Stomach smooth muscle (tissue), 2 donors: ENCODE measurements around the gene MBLAC1.
A peak's percentile ranks its signal among the peaks of the same experiment; 100 is the strongest.
"Not testable (repeated sequence)": the region's sequence is repeated elsewhere in the genome, so short reads cannot be mapped to it uniquely, and the experiment has no call there.

Experiments used
- H3K27ac ChIP-seq: one replicate; pipeline ENCODE4 v1.7.0; 2013; ENCODE audit warnings: mild to moderate bottlenecking, low read length, inconsistent platforms
- H3K27me3 ChIP-seq, 2 donors: one replicate each; pipeline ENCODE4 v1.7.0; 2013; ENCODE audit warnings: low read length in 2 of 2; ENCODE audit not compliant: insufficient read depth in 2 of 2, control insufficient read depth in 1 of 2
- H3K36me3 ChIP-seq, 2 donors: one replicate each; pipeline ENCODE4 v1.7.0; 2013; ENCODE audit warnings: low read length in 2 of 2; ENCODE audit not compliant: control insufficient read depth in 2 of 2, insufficient read depth in 2 of 2
- H3K4me1 ChIP-seq: one replicate; pipeline ENCODE4 v1.7.0; 2013; ENCODE audit warnings: low read length; ENCODE audit not compliant: control insufficient read depth, insufficient read depth
- H3K4me3 ChIP-seq, 2 donors: one replicate each; pipeline ENCODE4 v1.7.0; 2013; ENCODE audit warnings: low read length in 2 of 2
- H3K9ac ChIP-seq, 2 donors: one replicate each; pipeline ENCODE4 v1.7.0; 2013; ENCODE audit warnings: low read length in 2 of 2, mild to moderate bottlenecking in 1 of 2
- H3K9me3 ChIP-seq, 2 donors: one replicate each; pipeline ENCODE4 v1.7.0; 2013; ENCODE audit warnings: low read length in 2 of 2; ENCODE audit not compliant: control insufficient read depth in 2 of 2
- donor health status: healthy.
- donor health status: Pancreatic carcinoma.

The MBLAC1 gene

GRCh38 chr7:100124301-100125230, 2.2 kb upstream of the MBLAC1 start:
- Histone ChIP-seq H3K4me1 (peaks cover 41% of the 10 kb centered on the region), H3K36me3 (peaks cover 2 to 7% of the 10 kb centered on the region in 2 donors), H3K27me3 (no peaks in the 10 kb centered on the region), H3K9ac (no peak overlapping the region), H3K9me3 (no peaks in the 10 kb centered on the region), H3K4me3 (no peak overlapping the region), H3K27ac (no peak overlapping the region)

DNA sequence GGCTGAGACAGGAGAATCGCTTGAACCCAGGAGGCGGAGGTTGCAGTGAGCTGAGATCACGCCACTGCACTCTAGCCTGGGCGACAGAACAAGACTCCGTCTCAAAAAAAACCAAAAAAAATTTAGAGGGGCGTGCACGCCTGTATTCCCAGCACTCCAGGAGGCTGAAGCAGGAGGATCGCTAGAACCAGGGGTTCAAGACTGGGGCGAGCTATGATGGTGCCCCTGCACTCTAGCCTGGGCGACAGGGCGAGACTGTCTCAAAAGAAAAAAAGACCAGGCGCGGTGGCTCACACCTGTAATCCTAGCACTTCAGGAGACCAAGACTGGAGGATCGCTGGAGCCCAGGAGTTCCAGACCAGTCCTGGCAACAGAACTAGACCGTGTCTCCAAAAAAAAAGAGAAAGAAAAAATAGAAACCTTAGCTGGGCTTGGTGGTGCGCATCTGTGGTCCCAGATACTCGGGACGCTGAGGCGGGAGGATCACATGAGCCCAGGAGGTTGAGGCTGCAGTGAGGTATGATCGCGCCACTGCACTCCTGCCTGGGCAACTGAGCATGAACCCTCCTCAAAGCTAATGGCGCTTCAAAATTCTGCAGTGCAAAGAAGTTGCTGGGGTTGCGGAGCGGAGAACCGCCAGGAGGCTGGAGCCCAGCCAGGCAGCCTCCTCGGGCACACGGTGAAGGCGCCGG, 382 bp upstream of the MBLAC1 start:
- peak overlapping the region; percentile 97 for H3K27ac ChIP-seq
- H3K9ac ChIP-seq: peak overlapping the region; percentile 95 to 97
- no peaks in the 10 kb centered on the region for H3K27me3 ChIP-seq
- no peaks in the 10 kb centered on the region for H3K9me3 ChIP-seq
- peaks cover 2 to 7% of the 10 kb centered on the region in 2 donors for H3K36me3 ChIP-seq
- peak overlapping the region; percentile 94 to 96 for H3K4me3 ChIP-seq
- H3K4me1 ChIP-seq: peaks cover 36% of the 10 kb centered on the region

- H3K27me3 ChIP-seq: no peaks in the 10 kb centered on the region
- H3K4me3 ChIP-seq: peak overlapping the region; percentile 94 to 96
- H3K36me3 ChIP-seq: peaks cover 0 to 7% of the 10 kb centered on the region in 2 donors
- H3K27ac ChIP-seq: peak overlapping the region; percentile 97
- peak overlapping the region; percentile 95 to 97 for H3K9ac ChIP-seq
- peaks cover 29% of the 10 kb centered on the region for H3K4me1 ChIP-seq
- H3K9me3 ChIP-seq: no peaks in the 10 kb centered on the region
Measured at GRCh38 chr7:100127866-100128636, 1.3 kb downstream of the MBLAC1 start.

GRCh38 chr7:100128637-100128963, 1.8 kb downstream of the MBLAC1 start:
- Histone ChIP-seq H3K4me1 (peaks cover 29% of the 10 kb centered on the region), H3K36me3 (peaks cover 0 to 7% of the 10 kb centered on the region in 2 donors), H3K27ac (no peak overlapping the region), H3K9ac (peak overlapping the region in 1 of 2 donors; percentile 29), H3K9me3 (no peaks in the 10 kb centered on the region), H3K4me3 (peak overlapping the region in 1 of 2 donors; percentile 94), H3K27me3 (no peaks in the 10 kb centered on the region)

- not testable (repeated sequence) for H3K9me3 ChIP-seq, H3K4me3 ChIP-seq, H3K27ac ChIP-seq, H3K36me3 ChIP-seq, H3K9ac ChIP-seq, H3K27me3 ChIP-seq
- H3K4me1 ChIP-seq: peaks cover 29% of the 10 kb centered on the region
Measured at GRCh38 chr7:100130220-100130607, 3.4 kb downstream of the MBLAC1 start.

DNA sequence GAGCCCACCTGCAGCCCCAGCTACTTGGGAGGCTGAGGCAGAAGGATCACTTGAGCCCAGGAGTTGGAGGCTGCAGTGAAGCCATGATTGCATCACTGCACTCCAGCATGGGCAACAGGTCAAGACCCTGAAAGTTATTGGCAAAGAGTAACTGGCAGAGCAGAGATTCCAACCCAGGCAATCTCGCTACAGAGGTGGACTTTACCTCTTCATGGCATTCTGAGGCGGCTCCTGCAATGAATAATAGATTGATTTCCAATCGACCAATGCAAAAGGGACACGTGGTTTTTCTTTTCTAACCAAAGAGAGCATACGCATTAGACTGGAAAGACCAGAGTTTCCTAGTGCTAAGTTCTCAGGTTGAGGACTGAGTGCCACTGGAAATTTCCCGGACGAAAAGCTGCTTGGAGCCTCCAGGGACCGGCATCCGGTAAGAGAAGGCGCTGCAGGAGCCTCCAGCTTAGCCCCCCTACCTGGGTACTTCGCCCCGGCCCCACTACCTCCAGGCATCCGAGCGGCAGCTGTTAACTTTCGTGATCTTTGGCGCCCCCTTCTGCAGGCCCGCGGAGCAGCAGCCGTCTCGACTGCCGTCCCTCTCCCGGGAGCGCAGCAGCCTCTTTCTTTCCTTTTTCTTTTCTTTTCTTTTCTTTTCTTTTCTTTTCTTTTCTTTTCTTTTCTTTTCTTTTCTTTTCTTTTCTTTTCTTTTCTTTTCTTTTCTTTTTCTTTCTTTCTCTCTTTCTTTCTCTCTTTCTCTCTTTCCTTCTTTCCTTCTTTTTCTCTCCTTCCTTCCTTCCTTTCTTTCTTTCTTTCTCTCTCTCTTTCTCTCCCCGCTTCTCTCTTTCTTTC, 4.1 kb downstream of the MBLAC1 start:
- Histone ChIP-seq H3K9me3 (no peaks in the 10 kb centered on the region), H3K4me1 (peaks cover 24% of the 10 kb centered on the region), H3K9ac (peak overlapping the region; percentile 36 to 57), H3K27ac (no peak overlapping the region), H3K4me3 (peak overlapping the region; percentile 44 to 46), H3K36me3 (no peaks in the 10 kb centered on the region), H3K27me3 (no peaks in the 10 kb centered on the region)

DNA sequence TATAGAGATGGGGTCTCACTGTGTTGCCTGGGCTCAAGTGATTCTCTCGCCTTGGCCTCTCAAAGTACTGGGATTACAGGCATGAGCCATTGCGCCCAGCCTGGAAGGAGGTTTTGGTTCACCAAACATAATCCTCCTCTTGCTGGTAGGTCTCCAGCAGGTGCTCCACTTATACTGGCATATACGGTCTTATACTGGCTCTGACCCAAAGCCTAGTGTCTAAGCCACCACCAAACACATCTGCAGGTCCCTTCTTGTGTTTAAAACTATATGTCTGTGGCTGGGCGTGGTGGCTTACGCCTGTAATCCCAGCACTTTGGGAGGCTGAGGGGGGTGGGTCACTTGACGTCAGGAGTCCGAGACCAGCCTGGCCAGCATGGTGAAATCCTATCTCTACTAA, 5.4 kb downstream of the MBLAC1 start:
- no peak overlapping the region for H3K9ac ChIP-seq
- no peaks in the 10 kb centered on the region for H3K27me3 ChIP-seq
- H3K4me1 ChIP-seq: peaks cover 17% of the 10 kb centered on the region
- H3K9me3 ChIP-seq: no peaks in the 10 kb centered on the region
- H3K4me3 ChIP-seq: no peak overlapping the region
- no peaks in the 10 kb centered on the region for H3K36me3 ChIP-seq
- H3K27ac ChIP-seq: no peak overlapping the region

- Histone ChIP-seq H3K36me3 (no peaks in the 10 kb centered on the region), H3K9ac (no peak overlapping the region), H3K27me3 (no peaks in the 10 kb centered on the region), H3K4me1 (peaks cover 12% of the 10 kb centered on the region), H3K9me3 (no peaks in the 10 kb centered on the region), H3K27ac (no peak overlapping the region), H3K4me3 (no peak overlapping the region)
Measured at GRCh38 chr7:100132697-100133151, 6.0 kb downstream of the MBLAC1 start.

DNA sequence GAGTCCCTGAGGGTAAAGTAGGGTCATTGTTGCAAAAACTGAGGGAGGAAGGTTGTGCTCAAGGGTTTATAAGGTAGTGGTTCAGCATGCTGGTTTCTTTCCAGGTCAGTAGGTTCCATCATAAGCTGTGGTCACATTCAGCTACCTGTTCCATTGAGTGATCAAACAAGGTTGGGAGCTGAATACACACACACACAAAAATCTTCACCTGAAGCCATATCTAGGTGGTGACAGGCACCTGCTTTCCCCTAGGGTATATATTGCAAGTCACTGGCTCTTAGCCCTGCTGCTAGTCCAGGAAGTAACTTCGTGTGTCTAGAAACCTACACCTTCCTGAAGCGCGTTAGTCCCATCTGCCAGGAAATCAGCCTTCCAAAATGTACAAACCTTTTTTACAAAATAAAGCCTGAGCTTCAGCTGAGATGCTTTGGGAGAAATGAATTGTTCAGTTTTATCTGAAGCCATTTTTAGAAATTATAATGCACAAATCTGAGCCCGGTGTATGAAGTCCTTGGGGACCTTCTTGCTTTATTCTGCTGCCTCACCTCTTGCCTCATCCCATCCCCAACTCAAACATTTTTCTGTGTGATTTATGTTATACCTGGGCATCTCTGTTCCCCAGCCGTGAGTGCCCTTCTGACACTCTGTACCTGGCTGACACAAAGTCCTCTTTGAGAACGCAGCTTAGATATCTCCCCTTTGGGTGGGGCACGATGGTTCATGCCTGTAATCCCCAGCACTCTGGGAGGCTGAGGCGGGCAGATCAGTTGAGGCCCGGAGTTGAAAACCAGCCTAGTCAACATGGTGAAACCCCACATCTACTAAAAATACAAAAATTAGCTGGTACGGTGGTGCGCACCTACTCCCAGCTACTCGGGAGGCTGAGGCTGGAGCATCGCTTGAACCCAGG, 11.3 kb downstream of the MBLAC1 start:
- Histone ChIP-seq H3K4me3 (no peak overlapping the region), H3K27me3 (peaks cover 0 to 2% of the 10 kb centered on the region in 2 donors), H3K9me3 (no peaks in the 10 kb centered on the region), H3K9ac (no peak overlapping the region), H3K27ac (no peak overlapping the region), H3K4me1 (no peaks in the 10 kb centered on the region), H3K36me3 (no peaks in the 10 kb centered on the region)
